NCI-H1694 treated with DMSO at 0.1 percent for 48 hours (cell line): Measurements from ENCODE around the gene NOL8.

Experiments
- DNase-seq: peaks from one replicate; lab custom pipeline; 2025; lab: John Stamatoyannopoulos, UW

Gene NOL8

GRCh38 chr9:92312887-92313623, 12.1 kb downstream of the NOL8 start:
- DNase-seq = no peak

- DNase-seq = no peak
Measured at GRCh38 chr9:92310562-92310961, 14.6 kb downstream of the NOL8 start.

GRCh38 chr9:92308893-92309292, 16.3 kb downstream of the NOL8 start:
- no peak for DNase-seq

GRCh38 chr9:92300936-92301335, 24.2 kb downstream of the NOL8 start:
- DNase-seq = no peak

GRCh38 chr9:92299116-92299515, 26.0 kb downstream of the NOL8 start:
- DNase-seq = no peak

GRCh38 chr9:92298036-92298435, 27.1 kb downstream of the NOL8 start:
- no peak for DNase-seq

GRCh38 chr9:92297611-92298010, 27.5 kb downstream of the NOL8 start:
- no peak for DNase-seq

- no peak for DNase-seq
Measured at GRCh38 chr9:92295827-92296258, 29.3 kb downstream of the NOL8 start.

GRCh38 chr9:92295240-92295790, 29.8 kb downstream of the NOL8 start:
- no peak for DNase-seq

- DNase-seq = no peak
Measured at GRCh38 chr9:92294297-92294676, 30.9 kb downstream of the NOL8 start.

GRCh38 chr9:92293452-92294296, 31.5 kb downstream of the NOL8 start, which contains the start of gene IARS1:
TSS of gene IARS1 (minus strand) at chr9:92293697. CDS start at chr9:92289419, 4,278 bp downstream.
- peak; percentile 87 for DNase-seq

GRCh38 chr9:92293075-92293354, 32.1 kb downstream of the NOL8 start:
- no peak for DNase-seq

- DNase-seq = no peak
Measured at GRCh38 chr9:92292338-92293074, 32.6 kb downstream of the NOL8 start.

- DNase-seq = no peak
Measured at GRCh38 chr9:92291577-92291976, 33.6 kb downstream of the NOL8 start.

- DNase-seq = no peak
Measured at GRCh38 chr9:92290785-92291429, 34.2 kb downstream of the NOL8 start.

- no peak for DNase-seq
Measured at GRCh38 chr9:92289708-92290390, 35.3 kb downstream of the NOL8 start.

- no peak for DNase-seq
Measured at GRCh38 chr9:92279302-92279701, 45.8 kb downstream of the NOL8 start.

GRCh38 chr9:92278110-92278509, 47.0 kb downstream of the NOL8 start:
- DNase-seq = no peak

- no peak for DNase-seq
Measured at GRCh38 chr9:92276331-92277032, 48.7 kb downstream of the NOL8 start.

GRCh38 chr9:92275541-92275940, 49.6 kb downstream of the NOL8 start:
- no peak for DNase-seq

- no peak for DNase-seq
Measured at GRCh38 chr9:92270511-92270910, 54.6 kb downstream of the NOL8 start.
